Ramos (cell line): ENCODE results near the gene PARP8.
"Not testable (repeated sequence)": the region's sequence is repeated elsewhere in the genome, so short reads cannot be mapped to it uniquely, and the experiment has no call there.

Source experiments
- in situ Hi-C: fragments of 300-500 bp; cut with MboI; formaldehyde crosslinking; loops from one replicate; pipeline ENCODE4 v1.14.3; 2022; ENCODE audit warnings: low sequenced_read_pairs; ENCODE audit not compliant: unreplicated experiment

The PARP8 gene

DNA sequence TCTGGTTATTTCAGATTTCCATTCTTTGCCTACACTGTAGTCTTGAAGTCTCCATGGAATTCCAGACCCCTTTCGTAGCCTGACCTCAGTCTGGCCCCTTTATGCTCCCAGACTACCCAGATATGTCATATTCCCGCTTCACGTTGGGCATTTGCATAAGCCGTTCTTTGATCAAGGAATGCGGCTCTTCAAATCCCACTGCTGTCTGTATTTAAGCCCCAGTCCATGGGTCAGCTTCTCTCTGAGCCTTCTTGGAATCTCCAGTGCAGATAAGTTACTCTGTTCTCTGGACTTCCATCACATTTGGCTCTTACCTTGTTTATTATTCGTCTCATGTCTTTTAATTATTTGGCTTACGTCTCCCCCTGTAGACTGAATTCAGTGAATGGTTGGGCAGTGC, 97.4 kb downstream of the PARP8 start:
- in situ Hi-C loops, result no loop called here

DNA sequence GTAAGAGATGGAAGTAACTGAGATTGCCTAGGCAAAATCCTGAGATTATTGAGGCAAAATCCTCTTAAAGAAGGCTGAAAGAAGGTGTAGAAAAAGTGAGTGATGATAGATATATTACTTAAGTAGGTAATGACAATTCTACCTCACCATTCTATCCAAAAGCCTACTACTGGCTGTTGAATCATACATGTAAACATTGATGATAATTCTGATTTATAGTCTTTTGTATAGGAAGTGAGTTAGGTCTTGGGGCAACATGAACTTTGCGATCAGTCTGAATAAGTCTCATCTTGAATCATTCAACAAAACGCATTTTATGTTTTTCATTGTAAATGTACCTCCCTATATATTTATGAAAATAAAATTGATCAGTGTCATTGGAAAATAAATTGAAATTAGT, 99.6 kb downstream of the PARP8 start:
- in situ Hi-C loops, result no loop called here

DNA sequence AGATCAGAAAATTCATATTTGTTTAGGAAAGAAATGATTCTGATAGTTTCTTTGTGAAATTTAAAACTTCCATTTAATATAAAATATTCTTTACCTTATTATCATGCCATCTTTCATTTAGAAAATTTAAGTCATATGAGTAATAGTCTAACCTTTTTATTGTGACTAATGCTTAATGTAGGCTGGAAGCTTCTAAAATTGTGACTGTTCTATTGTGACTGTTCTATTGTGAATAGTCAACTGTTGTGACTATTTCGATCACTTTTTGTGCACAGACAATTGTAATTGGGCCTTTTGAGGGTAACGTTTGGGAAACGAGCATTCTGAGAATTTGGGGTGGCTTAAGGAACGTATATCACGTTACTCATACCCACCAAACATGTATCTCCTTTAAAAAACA, 100.0 kb downstream of the PARP8 start:
- in situ Hi-C loops, result no loop called here

DNA sequence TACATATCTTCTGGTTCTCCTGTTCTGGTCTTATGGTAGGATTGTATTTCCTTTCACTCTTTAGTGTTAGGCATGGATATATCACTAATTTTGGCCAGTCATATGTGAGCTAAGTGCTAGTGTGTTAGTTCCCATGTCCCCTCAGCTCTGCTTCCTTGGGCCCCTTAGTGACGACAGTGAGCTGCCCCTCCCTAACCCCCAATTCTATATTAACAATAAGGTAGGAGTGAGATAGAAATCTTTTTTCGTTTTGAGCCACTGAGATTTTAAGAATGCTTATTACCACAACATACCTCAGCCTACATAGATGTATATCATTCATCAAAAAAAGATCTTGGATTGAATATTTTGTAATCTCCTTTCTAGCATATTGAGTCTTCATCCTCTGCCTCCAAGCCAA, 100.5 kb downstream of the PARP8 start:
- in situ Hi-C loops, result no loop called here

DNA sequence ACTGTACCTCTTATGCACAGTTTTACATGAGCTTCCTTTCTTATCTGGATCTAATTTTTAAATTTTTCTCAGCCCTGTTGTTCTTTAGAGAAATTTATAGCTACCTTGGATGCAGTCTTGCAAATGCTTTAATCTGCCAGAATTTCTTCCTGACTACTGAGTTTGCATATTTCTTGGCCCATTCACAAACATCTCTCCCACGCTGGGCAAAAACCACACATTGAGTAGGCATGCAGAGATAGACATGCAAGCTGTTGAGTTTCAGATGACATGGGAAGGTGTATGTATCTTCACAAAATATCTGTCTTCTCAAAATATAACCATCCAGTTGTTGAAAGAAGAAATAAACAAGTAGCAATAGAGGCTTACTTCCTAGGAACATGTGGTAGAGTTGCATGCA, 101.2 kb downstream of the PARP8 start:
- in situ Hi-C loops, result no loop called here

DNA sequence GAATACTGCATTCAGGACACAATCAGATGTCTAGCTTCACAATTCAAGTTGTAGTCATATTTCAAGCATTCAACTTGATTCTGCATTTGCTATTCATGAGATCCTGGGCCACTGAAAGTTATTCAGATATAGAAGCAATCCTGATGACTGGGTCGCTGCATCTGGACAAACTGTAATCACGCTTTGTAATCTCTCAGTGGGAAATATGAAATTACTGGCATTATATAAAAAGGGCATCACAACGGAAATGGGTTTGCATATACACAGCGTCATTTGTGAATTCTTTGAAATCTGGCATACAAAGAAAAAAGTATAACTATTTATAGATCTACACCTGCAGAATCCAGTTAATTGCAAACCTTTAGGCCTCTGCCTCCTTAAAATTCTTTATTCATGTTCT, 102.2 kb downstream of the PARP8 start:
- in situ Hi-C loops, result no loop called here

DNA sequence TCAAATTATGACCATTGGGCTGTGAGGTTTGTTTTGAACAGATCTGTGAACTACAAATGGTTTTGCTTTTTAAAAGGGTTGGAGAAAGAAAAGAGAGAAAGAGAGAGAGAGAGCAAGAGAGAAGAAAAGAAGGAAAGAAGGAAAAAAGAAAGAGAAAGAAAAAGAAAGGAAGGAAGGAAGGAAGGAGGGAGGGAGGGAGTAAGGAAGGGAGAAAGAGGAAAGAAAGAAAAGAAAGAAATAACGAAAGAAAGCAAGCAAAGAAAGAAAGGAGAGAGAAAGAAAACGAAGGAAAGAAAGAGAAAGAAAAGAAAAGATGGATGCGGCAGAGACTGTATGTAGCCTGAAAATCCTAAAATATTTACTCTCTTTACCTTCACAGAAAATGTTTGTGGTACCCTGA, 104.0 kb downstream of the PARP8 start:
- in situ Hi-C loops, result no loop called here

DNA sequence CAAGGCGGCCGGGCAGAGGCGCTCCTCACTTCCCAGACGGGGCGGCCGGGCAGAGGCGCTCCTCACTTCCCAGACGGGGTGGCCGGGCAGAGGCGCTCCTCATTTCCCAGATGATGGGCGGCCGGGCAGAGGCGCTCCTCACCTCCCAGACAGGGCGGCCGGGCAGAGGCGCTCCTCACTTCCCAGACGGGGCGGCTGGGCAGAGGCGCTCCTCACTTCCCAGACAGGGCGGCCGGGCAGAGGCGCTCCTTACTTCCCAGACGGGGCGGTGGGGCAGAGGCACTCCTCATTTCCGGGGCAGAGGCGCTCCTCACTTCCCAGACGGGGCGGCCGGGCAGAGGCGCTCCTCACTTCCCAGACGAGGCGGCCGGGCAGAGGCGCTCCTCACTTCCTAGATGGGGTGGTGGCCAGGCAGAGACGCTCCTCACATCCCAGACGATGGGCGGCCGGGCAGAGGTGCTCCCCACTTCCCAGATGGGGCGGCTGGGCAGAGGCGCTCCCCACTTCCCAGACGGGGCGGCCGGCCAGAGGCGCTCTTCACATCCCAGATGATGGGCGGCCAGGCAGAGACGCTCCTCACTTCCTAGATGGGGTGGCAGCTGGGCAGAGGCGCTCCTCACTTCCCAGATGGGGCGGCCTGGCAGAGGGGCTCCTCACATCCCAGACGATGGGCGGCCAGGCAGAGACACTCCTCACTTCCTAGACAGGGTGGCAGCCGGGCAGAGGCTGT, 108.2 kb downstream of the PARP8 start:
- in situ Hi-C loops, result not testable (repeated sequence)

DNA sequence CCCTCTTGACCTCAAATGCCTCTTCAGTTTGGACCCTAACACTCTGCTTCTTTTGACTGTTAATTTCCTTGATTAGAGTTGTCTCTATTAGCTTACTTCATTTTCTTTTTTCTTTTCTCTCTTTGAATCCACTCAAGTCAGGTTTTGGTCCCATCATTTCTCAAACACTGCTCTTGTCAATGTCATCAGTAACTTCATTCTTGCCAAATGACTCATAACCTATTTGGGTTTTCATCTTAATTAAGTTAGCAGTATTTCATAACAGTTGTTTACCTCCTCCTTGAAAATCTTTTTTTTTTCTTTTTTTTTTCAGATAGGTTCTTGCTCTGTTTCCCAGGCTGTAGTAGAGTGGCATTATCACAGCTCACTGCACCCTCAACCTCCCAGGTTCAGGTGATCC, 119.6 kb downstream of the PARP8 start:
- in situ Hi-C loops, result no loop called here

DNA sequence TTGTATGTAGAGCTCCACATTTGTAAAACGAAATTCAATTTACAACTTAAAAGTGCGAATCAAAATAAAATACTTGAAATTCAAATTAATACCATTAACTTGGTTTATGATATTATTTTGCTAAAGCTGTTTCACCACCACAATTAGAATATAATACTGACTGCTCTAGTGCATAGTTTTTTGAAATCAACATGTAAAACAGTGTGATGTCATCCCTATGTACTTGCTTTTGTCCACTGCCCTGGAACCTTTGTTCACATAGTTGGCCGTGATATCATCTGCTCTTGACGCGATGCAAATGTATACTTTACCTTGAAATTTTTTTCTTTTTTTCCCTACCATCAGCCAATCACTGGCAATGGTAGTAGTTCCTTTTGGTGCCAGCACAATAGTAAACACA, 125.4 kb downstream of the PARP8 start:
- in situ Hi-C loops, result no loop called here

DNA sequence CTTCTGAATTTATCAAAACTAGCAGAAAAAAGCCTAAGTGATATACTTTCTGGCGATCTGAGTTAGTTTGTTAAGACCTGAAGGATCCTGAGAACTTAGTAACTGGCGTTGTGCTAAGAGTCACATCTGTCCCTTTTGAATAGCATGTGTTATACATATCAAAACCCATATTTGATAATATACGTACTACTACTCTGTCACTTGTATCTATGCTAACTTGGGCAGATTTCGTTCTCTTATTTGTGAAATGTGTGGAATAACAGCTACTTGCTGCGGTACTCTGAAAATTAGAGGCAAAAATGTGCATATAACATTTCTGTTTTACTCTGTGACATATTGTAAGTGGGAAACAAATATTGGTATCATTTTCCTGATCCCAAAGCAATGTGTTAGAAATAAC, 126.4 kb downstream of the PARP8 start:
- in situ Hi-C loops, result no loop called here

DNA sequence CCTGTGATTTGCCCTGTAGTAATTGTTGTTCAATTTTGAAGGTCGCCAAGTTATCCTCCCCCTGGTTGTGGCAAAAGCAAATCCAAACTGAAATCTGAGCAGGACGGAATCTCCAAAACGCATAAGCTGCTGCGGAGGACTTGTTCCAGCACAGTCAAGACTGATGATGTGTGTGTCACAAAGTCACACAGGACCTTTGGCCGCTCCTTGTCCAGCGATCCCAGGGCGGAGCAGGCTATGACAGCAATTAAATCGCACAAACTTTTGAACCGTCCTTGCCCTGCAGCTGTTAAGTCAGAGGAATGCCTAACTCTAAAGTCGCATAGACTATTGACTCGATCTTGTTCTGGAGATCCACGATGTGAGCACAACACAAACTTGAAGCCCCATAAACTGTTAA, 128.4 kb downstream of the PARP8 start:
- in situ Hi-C loops, result no loop called here

DNA sequence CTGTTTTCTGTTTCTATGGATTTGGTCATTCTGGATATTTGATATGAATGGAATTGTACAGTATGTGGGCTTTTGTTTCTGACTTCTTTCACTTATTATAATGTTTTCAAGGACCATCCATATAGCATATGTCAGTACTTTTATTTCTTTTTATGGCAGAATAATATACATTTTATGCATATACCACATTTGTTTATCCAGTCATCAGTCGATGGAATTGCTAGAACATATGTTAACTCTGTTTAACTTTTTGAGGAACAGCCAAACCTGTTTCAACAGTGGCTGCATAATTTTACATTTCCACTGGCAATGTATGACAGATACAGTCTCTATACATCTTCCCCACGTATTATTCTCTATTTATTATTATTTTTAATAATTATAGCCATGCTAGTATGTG, 131.6 kb downstream of the PARP8 start:
- in situ Hi-C loops, result no loop called here

DNA sequence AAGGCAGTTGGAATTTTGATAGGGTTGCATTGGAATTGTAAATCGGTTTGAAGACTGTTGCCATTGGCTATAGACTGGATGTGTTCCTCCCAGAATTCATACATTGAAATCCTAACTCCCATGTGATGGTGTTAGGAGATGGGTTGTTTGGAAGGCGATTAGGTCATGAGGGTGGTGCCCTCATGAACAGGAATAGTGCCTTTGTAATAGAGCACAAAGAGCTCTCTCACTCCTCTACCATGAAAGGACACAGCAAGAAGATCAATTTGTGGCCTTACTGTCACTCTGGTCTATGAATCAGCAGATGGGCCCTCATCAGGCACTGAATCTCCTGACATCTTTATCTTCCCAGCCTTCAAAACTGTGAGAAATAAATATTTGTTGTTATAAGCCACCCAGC, 133.2 kb downstream of the PARP8 start:
- in situ Hi-C loops, result no loop called here

DNA sequence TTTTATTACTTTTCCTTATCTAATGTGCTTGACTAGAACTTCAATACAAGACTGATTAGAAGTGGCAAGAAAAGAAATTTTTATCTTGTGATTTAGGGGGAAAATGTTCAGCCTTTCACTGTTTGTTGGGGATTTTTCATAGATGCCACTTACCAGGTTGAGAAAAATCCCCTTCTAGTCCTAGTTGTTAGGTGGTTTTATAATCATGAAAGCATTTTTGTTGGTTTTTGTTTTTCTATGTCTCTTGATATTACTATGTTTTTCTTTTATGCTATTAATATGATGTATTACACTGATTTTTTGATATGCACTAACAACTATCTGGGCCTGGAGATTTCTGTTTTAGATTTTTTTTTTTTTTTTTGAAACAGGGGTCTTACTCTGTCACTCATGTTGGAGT, 134.0 kb downstream of the PARP8 start:
- in situ Hi-C loops, result no loop called here

DNA sequence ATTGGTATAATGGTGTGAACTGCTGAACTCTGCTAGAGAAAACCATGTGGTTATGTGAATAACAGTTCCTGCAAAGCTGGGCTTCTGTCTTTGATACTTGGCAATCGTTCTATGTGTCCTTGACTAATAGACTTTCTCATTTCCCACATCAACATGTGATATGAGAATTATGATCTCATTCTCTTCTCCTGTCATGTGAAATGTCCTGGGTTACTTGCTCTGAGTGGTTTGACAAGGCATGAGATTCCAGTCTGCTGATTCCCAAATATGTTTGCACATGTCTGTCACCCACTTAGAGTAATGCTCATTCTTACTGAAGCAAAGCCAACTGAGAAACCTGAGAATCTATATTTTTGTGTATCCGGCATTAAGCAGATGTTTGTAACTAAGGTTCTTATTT, 141.2 kb downstream of the PARP8 start:
- in situ Hi-C loops, result no loop called here

DNA sequence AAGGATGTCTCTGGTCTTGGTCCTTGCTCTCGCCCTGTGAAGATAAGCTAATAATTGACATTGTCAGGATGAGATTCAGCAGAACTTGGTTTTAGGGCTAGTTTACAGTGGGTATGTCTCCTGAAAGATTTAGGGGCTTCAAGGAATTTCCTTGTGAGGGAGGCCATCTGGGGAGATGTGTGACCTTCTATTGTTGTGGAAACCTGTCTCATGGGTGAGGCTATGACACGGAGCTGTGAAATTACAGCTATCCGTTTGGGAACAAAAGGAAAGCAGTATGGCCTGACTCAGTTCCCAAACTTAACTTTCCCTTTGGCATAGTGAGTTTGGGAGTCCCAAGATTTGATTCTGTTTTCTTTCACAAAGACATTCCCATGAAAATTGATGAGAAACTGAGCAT, 142.0 kb downstream of the PARP8 start:
- in situ Hi-C loops, result no loop called here

DNA sequence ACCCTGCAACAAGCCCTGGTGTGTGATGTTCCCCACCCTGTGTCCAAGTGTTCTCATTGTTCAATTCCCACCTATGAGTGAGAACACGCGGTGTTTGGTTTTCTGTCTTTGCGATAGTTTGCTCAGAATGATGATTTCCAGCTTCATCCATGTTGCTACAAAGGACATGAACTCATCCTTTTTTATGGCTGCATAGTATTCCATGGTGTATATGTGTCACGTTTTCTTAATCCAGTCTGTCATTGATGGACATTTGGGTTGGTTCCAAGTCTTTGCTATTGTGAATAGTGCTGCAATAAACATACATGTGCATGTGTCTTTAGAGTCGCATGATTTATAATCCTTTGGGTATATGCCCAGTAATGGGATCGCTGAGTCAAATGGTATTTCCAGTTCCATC, 145.3 kb downstream of the PARP8 start:
- in situ Hi-C loops, result not testable (repeated sequence)

DNA sequence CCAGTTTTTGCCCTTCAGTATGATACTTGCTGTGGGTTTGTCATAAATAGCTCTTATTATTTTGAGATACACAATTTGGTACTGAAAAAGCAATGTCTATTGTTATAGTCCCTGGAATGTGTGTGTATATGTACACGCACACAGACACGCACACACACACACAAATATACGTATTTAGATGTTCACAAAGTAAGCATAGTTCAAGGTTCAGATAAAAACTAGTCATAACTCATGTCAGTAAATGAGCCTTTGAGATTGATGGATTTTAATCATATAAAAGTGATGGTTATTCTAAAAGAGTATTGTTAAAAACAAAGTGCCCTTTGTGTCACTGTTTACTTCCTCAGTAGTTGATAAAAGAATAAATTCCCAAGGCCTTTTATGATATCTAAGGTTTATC, 147.3 kb downstream of the PARP8 start:
- in situ Hi-C loops, result no loop called here

DNA sequence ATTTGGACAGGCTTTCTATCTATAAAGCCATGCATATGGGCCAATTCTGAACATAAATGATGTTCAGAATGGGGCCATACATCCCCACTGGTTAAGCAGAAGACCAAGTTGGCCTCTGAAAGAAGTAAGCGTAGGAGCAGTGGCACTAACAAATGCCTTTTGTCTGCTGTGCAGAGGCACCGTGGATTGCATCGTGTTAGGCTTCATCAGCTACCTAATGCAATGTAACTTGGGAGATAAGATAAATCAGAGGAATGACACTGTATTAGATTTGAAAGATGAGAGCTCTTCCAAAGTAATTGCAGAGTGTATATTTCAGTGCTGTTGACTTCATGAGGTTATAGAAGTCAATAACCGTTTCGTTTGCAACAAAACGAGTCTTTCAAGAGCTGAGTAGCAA, 148.1 kb downstream of the PARP8 start:
- in situ Hi-C loops, result no loop called here

DNA sequence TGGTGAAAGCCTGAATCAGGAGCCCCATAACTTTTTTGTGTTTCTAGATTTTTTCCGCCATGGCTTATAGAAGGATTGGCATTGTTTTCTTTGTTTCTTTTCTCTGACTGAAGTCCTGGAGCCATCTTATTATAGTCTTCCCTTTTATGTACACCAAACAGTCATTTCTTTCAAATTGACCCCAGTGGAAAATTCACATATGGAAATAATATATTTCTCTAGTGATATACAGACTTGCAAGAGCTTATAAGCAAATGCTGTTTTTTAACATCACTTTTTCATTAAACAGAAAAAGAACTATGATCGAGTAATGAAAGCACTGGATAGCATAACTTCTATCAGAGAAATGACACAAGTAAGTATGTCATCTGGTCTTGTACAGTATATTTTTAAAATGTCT, 155.6 kb downstream of the PARP8 start:
- in situ Hi-C loops, result no loop called here

DNA sequence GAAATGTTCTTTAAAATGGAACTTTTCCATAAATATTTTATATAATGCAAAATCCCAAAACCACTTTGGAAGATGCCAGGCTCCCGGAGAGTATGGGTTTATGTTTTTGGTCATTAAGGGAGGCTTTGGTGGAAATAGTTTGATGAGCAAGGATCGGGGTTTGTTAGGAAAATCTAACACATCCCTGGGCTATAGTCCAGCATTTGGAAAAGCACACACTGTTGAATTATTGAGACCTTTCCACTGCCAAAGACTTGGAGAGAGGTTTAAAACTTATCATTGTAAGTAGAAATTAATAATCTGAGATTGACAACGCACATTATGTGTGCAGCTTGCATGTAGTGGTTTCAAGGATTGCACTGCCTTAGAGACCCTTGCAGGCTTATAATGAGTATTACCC, 156.3 kb downstream of the PARP8 start:
- in situ Hi-C loops, result no loop called here

DNA sequence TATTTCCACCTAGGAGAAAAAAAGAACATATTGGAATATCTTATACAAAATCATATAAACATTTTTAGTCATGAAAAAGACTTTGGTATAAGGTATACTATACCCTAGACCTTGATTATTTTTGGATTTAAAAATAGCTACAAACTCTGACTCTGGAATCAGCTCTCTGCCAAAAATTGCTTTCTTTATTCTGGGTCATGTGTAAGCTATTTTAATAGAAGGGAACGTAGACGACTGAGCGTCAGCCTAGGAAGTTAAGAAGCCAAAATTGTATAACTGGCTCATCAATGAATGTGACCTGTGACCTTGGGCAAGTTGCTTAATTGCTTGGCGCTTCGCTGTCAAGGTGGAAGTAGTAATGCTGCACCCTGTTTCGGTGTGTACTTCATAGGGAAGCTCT, 157.1 kb downstream of the PARP8 start:
- in situ Hi-C loops, result no loop called here
